NB4 (cell line): ENCODE measurements around the gene RREB1.

Source experiments
- CTCF ChIP-seq: IDR thresholded peaks from one replicate; pipeline ENCODE4 v1.5.1; 2012; ENCODE audit warnings: low read depth, low read length
- POLR2A ChIP-seq: IDR thresholded peaks from 2 replicates; pipeline ENCODE4 v1.6.1; 2011; ENCODE audit warnings: mild to moderate bottlenecking; ENCODE audit not compliant: insufficient read length; ENCODE audit errors: extremely low read depth

DNA sequence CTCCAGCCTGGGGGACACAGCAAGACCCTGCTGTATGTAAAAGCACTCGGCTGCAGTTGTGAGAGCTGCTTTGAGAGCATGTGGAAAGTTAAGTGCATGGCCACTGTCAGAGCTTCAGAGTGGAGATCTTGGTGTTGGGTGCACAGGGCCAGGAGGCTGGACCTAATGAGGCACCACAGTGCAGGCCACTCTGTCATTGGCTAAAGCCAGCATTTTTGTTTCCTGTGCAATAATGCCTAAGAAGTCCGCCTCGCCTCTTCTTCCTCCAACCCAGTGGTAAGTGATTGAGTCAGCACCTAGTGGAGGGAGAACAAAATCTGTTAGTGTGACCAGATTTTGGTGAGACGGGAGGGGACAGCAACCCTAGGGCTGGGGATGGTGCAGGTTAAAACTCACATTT lies 144.6 kb downstream of the RREB1 start:
- no peak for TF ChIP-seq CTCF
- no peak for TF ChIP-seq POLR2A
